22Rv1 (cell line): ENCODE data around the gene ANG.

Experiments
- CTCF ChIP-seq: fragments of 450-650 bp; IDR thresholded peaks from 2 replicates; pipeline ENCODE4 v1.5.1; 2017; ENCODE audit warnings: mild to moderate bottlenecking
- ZFX ChIP-seq: fragments of 450-650 bp; IDR thresholded peaks from 2 replicates; pipeline ENCODE4 v1.6.1; 2017; ENCODE audit warnings: antibody characterized with exemption, borderline replicate concordance

- TF ChIP-seq CTCF (no peak), ZFX (no peak)
Measured at GRCh38 chr14:20743556-20743955, 55.0 kb downstream of the ANG start.
